ENCODE results near the gene APBB1IP. TPM values are rescaled to one million over a fixed set of nuclear protein-coding genes. Genes with fewer than 3 reads are reported as not detected.
A peak's percentile ranks its signal among the peaks of the same experiment; 100 is the strongest.
"Not testable (repeated sequence)": the region's sequence is repeated elsewhere in the genome, so short reads cannot be mapped to it uniquely, and the experiment has no call there.

APBB1IP gene
- total RNA-seq, 1 experiment from 2014 or later: 0.22 TPM

DNA sequence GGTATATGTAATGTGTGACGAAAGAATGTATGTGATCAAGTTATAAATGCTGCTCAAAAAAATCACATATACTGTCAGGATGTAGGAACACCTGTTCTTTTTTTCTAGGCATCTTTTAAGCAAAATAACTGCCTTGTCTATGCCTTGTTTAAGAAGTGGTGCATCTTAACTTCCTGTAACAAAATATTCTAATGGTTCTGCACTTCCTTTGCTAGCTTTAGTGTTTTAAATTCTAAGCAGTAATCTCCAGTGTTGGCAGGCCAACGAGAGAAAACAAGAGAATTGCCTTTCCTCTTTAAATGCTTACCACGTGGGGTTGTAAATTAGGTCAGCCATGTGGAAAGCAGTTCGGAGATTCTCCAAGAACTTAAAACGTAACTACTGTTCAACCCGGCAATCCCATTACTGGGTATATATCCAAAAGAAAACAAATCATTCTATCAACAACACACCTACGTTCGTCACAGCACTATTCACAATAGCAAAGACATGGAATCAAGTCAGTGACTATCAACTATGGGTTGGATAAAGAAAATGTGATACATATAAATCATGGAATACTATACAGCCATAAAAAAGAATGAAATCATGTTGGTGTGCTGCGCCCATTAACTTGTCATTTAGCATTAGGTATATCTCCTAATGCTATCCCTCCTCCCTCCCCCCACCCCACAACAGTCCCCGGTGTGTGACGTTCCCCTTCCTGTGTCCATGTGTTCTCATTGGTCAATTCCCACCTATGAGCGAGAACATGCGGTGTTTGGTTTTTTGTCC is 166.4 kb downstream of the APBB1IP start:
- CTCF ChIA-PET; H3K4me1 Mint-ChIP-seq; POLR2A ChIA-PET; H3K27me3 Mint-ChIP-seq (ENCODE audit: low read depth); H3K27ac Mint-ChIP-seq; H3K9me3 Mint-ChIP-seq; ATAC-seq; H3K36me3 Mint-ChIP-seq; DNase-seq (ENCODE audit: low spot score); H3K4me3 Mint-ChIP-seq: not testable (repeated sequence)

DNA sequence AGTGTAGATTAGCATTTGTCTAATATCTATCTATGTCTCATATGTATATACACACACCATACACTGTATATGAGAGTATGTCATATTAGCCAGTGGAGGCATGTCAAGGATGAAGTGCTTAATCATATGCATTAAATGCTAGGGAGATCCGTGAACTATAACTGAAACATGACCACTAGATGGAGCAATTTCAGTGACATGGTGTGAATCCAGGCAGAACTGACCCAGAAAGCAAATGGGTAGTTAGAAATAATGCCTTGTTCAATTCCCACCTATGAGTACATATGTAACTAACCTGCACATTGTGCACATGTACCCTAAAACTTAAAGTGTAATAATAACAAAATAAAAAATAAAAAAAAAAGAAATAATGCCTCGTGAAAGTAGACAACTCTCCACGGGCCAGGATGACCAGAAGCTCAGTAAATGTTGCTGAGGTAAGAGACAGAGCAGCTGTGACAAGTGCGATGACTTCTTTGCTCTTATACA is 168.3 kb downstream of the APBB1IP start:
- H3K4me3 Mint-ChIP-seq; DNase-seq (ENCODE audit: low spot score); H3K36me3 Mint-ChIP-seq; H3K27ac Mint-ChIP-seq; POLR2A ChIA-PET; H3K9me3 Mint-ChIP-seq; H3K4me1 Mint-ChIP-seq; H3K27me3 Mint-ChIP-seq (ENCODE audit: low read depth): not testable (repeated sequence)
- CTCF ChIA-PET: interaction anchor here (0.6 to 1.6 kb wide), 6 partner anchors 9 to 276 kb away, joined by 3 to 7 read pairs (median 4); no protein-coding TSS in a partner anchor
- ATAC-seq: peak; percentile 69
- TF ChIP-seq, protein P1, sequence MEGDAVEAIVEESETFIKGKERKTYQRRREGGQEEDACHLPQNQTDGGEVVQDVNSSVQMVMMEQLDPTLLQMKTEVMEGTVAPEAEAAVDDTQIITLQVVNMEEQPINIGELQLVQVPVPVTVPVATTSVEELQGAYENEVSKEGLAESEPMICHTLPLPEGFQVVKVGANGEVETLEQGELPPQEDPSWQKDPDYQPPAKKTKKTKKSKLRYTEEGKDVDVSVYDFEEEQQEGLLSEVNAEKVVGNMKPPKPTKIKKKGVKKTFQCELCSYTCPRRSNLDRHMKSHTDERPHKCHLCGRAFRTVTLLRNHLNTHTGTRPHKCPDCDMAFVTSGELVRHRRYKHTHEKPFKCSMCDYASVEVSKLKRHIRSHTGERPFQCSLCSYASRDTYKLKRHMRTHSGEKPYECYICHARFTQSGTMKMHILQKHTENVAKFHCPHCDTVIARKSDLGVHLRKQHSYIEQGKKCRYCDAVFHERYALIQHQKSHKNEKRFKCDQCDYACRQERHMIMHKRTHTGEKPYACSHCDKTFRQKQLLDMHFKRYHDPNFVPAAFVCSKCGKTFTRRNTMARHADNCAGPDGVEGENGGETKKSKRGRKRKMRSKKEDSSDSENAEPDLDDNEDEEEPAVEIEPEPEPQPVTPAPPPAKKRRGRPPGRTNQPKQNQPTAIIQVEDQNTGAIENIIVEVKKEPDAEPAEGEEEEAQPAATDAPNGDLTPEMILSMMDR (IDR thresholded peaks at IDR 0.05): 0 out of 2 replicates have a peak, but pooled peaks have one; percentile 27

DNA sequence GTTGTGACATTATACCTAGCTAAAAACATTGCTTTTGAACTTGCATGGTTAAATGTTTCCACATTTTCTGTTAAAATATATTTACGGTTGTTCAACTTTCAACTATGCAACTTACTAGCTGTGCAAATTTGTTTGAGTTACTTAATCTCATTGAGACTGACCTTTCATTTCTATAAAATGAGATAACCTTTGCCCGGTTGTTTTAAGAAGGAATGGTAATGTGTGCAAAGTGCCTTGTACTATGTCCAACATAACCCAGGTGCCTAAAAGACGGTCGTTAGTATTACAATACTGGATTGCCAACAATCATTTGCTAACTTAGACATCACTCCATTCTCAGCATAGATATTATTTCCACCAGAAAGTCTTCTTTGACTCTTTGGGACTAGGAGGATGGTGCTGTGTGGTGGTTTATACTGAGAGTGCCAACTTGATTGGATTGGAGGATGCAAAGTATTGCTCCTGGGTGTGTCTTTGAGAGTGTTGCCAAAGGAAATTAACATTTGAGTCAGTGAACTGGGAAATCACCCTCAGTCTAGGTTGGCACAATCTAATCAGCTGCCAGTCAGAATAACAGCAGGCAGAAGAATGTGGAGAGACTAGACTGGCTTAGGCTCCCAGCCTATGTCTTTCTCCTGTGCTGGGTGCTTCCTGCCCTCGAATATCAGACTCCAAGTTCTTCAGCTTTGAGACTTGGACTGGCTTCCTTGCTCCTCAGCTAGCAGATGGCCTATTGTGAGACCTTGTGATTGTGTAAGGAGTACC is 174.2 kb downstream of the APBB1IP start:
- no peaks in the 10 kb centered on the region for H3K4me1 Mint-ChIP-seq
- peaks cover 6% of the 10 kb centered on the region; the same call in 1 of the 2 replicates for H3K9me3 Mint-ChIP-seq
- ChIA-PET POLR2A (no interaction called here), CTCF (no interaction called here)
- no peaks in the 10 kb centered on the region for H3K36me3 Mint-ChIP-seq
- TF ChIP-seq, protein P2, sequence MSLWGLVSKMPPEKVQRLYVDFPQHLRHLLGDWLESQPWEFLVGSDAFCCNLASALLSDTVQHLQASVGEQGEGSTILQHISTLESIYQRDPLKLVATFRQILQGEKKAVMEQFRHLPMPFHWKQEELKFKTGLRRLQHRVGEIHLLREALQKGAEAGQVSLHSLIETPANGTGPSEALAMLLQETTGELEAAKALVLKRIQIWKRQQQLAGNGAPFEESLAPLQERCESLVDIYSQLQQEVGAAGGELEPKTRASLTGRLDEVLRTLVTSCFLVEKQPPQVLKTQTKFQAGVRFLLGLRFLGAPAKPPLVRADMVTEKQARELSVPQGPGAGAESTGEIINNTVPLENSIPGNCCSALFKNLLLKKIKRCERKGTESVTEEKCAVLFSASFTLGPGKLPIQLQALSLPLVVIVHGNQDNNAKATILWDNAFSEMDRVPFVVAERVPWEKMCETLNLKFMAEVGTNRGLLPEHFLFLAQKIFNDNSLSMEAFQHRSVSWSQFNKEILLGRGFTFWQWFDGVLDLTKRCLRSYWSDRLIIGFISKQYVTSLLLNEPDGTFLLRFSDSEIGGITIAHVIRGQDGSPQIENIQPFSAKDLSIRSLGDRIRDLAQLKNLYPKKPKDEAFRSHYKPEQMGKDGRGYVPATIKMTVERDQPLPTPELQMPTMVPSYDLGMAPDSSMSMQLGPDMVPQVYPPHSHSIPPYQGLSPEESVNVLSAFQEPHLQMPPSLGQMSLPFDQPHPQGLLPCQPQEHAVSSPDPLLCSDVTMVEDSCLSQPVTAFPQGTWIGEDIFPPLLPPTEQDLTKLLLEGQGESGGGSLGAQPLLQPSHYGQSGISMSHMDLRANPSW (CRISPR knock-in tag; conservative IDR thresholded peaks at IDR 0.05; ENCODE audit: low read depth): no peak
- TF ChIP-seq SMAD3 (CRISPR knock-in tag; IDR thresholded peaks at IDR 0.05; ENCODE audit: borderline replicate concordance) (no peak), ZNF263 (CRISPR knock-in tag; IDR thresholded peaks at IDR 0.05; ENCODE audit: low read depth) (no peak), GABPB1 (CRISPR knock-in tag; IDR thresholded peaks at IDR 0.05) (no peak), EMX1 (CRISPR knock-in tag; IDR thresholded peaks at IDR 0.05) (no peak), ZNF396 (CRISPR knock-in tag; IDR thresholded peaks at IDR 0.05; ENCODE audit: borderline replicate concordance) (no peak)
- ATAC-seq: no peak
- no peaks in the 10 kb centered on the region for H3K27me3 Mint-ChIP-seq (ENCODE audit: low read depth)
- no peak overlapping the region for H3K27ac Mint-ChIP-seq
- no peak for DNase-seq (ENCODE audit: low spot score)
- H3K4me3 Mint-ChIP-seq: no peak overlapping the region

Other genes starting within 250 kb of the APBB1IP start
- gene GAD2, start 221.6 kb upstream of the APBB1IP start, total RNA-seq (2021): 1.4 to 2.7 TPM (median 1.7 TPM) in 3 replicates